Activated CD8-positive, alpha-beta memory T cell treated with anti-CD3 and anti-CD28 coated beads, Interleukin-2, amount 50 U/mL, for 1 hour (primary cell): ENCODE data around the gene C17orf100.
A peak's percentile ranks its signal among the peaks of the same experiment; 100 is the strongest.

ENCODE experiments used
- DNase-seq: peaks from one replicate; pipeline ENCODE4 v3.0.0-alpha.2; 2020; ENCODE audit errors: extremely low read depth

The C17orf100 gene

GRCh38 chr17:6651354-6651918, at the start of gene C17orf100, which contains the start of gene MED31:
Gene C17orf100 (plus strand): TSS chr17:6651762. CDS start chr17:6651914, 152 bp downstream.
Gene MED31 (minus strand): TSS chr17:6651605. CDS start chr17:6651528, 77 bp downstream.
- peak; percentile 86 for DNase-seq

- no peak for DNase-seq
Observed at GRCh38 chr17:6602141-6602540, 49.4 kb upstream of the C17orf100 start.

- DNase-seq: no peak
Observed at GRCh38 chr17:6603744-6604325, 47.7 kb upstream of the C17orf100 start.

- no peak for DNase-seq
Observed at GRCh38 chr17:6605142-6605541, 46.4 kb upstream of the C17orf100 start.

GRCh38 chr17:6608321-6608720, 43.2 kb upstream of the C17orf100 start:
- no peak for DNase-seq

- no peak for DNase-seq
Observed at GRCh38 chr17:6610011-6610410, 41.6 kb upstream of the C17orf100 start.

GRCh38 chr17:6611231-6611630, 40.3 kb upstream of the C17orf100 start:
- DNase-seq: no peak

- DNase-seq: no peak
Observed at GRCh38 chr17:6623941-6624340, 27.6 kb upstream of the C17orf100 start.

- DNase-seq: no peak
Observed at GRCh38 chr17:6626616-6627015, 24.9 kb upstream of the C17orf100 start.

- DNase-seq: no peak
Observed at GRCh38 chr17:6627019-6627418, 24.5 kb upstream of the C17orf100 start.

GRCh38 chr17:6630390-6630789, 21.2 kb upstream of the C17orf100 start:
- DNase-seq: no peak

GRCh38 chr17:6632530-6632929, 19.0 kb upstream of the C17orf100 start:
- no peak for DNase-seq

- DNase-seq: no peak
Observed at GRCh38 chr17:6633263-6633662, 18.3 kb upstream of the C17orf100 start.

- no peak for DNase-seq
Observed at GRCh38 chr17:6636105-6636504, 15.5 kb upstream of the C17orf100 start.

GRCh38 chr17:6636616-6637457, 14.7 kb upstream of the C17orf100 start:
- no peak for DNase-seq

- DNase-seq: no peak
Observed at GRCh38 chr17:6637458-6637840, 14.1 kb upstream of the C17orf100 start.

GRCh38 chr17:6638046-6638908, 13.3 kb upstream of the C17orf100 start:
- DNase-seq: no peak

- no peak for DNase-seq
Observed at GRCh38 chr17:6639014-6639585, 12.5 kb upstream of the C17orf100 start.

GRCh38 chr17:6639586-6640535, 11.7 kb upstream of the C17orf100 start:
- DNase-seq: no peak

GRCh38 chr17:6640536-6641246, 10.9 kb upstream of the C17orf100 start, which contains the start of the genes KIAA0753 and TXNDC17:
Gene KIAA0753 (minus strand): TSS chr17:6640711. CDS start chr17:6635103, 5,608 bp downstream.
Gene TXNDC17 (plus strand): TSS chr17:6641060. CDS start chr17:6641083, 23 bp downstream.
- peak; percentile 51 for DNase-seq
